Neutrophil (primary cell): Measurements from ENCODE around the gene BMPER.

Experiments
- H3K27ac ChIP-seq: fragments of 200-600 bp; sonication (generic); 2 replicates; pipeline ENCODE4 v1.5.1; 2016; ENCODE audit warnings: mild to moderate bottlenecking, moderate library complexity
- H3K27me3 ChIP-seq: fragments of 200-600 bp; sonication (generic); 2 replicates; pipeline ENCODE4 v1.6.0; 2016; ENCODE audit warnings: mild to moderate bottlenecking
- H3K36me3 ChIP-seq: fragments of 200-600 bp; sonication (generic); 2 replicates; pipeline ENCODE4 v1.5.1; 2017
- H3K4me1 ChIP-seq, 2 experiments: fragments of 200-600 bp in 1 of 2; sonication (generic) in 1 of 2; 1 replicate in 1 of 2; 2 replicates in 1 of 2; pipeline versions ENCODE4 v1.5.1 to v1.6.1; 2013 to 2016; ENCODE audit warnings: low read depth in 1 of 2, low read length in 1 of 2, mild to moderate bottlenecking in 1 of 2, moderate library complexity in 1 of 2; ENCODE audit not compliant: control insufficient read depth in 1 of 2, insufficient read depth in 1 of 2
- H3K4me3 ChIP-seq, 2 experiments: fragments of 200-600 bp in 1 of 2; sonication (generic) in 1 of 2; 1 replicate in 1 of 2; 2 replicates in 1 of 2; pipeline ENCODE4 v1.5.1; 2013 to 2016; ENCODE audit warnings: low read depth in 1 of 2, low read length in 1 of 2, mild to moderate bottlenecking in 1 of 2, moderate library complexity in 1 of 2
- H3K9me3 ChIP-seq: fragments of 200-600 bp; sonication (generic); 2 replicates; pipeline ENCODE4 v1.5.1; 2016
- CTCF ChIP-seq: fragments of 200-600 bp; sonication (generic); IDR thresholded peaks from 2 replicates; pipeline ENCODE4 v1.5.1; 2016; ENCODE audit warnings: antibody characterized with exemption

The BMPER gene

GRCh38 chr7:34153656-34154270 lies 248.4 kb downstream of the BMPER start:
- Histone ChIP-seq H3K27me3 (no peaks in the 10 kb centered on the region), H3K27ac (no peak overlapping the region), H3K36me3 (no peaks in the 10 kb centered on the region), H3K4me1 (no peaks in the 10 kb centered on the region), H3K4me3 (no peak overlapping the region), H3K9me3 (no peaks in the 10 kb centered on the region)
- TF ChIP-seq CTCF, result no peak

GRCh38 chr7:34155220-34155908 lies 250.0 kb downstream of the BMPER start:
- no peak for TF ChIP-seq CTCF
- Histone ChIP-seq H3K27ac (no peak overlapping the region), H3K4me3 (no peak overlapping the region), H3K27me3 (no peaks in the 10 kb centered on the region), H3K9me3 (no peaks in the 10 kb centered on the region), H3K36me3 (no peaks in the 10 kb centered on the region), H3K4me1 (no peaks in the 10 kb centered on the region)

GRCh38 chr7:34156336-34156735 lies 251.0 kb downstream of the BMPER start:
- Histone ChIP-seq H3K9me3 (no peaks in the 10 kb centered on the region), H3K27ac (no peak overlapping the region), H3K4me1 (no peaks in the 10 kb centered on the region), H3K27me3 (no peaks in the 10 kb centered on the region), H3K4me3 (no peak overlapping the region), H3K36me3 (no peaks in the 10 kb centered on the region)
- TF ChIP-seq CTCF, result no peak

- TF ChIP-seq CTCF, result no peak
- H3K27ac ChIP-seq, result no peak overlapping the region
- no peaks in the 10 kb centered on the region for H3K36me3 ChIP-seq
- no peak overlapping the region for H3K4me3 ChIP-seq
- no peaks in the 10 kb centered on the region for H3K9me3 ChIP-seq
- no peaks in the 10 kb centered on the region for H3K27me3 ChIP-seq
- no peaks in the 10 kb centered on the region for H3K4me1 ChIP-seq
Measured at GRCh38 chr7:34157137-34157536, 251.8 kb downstream of the BMPER start.

- Histone ChIP-seq H3K4me3 (no peak overlapping the region), H3K36me3 (no peaks in the 10 kb centered on the region), H3K9me3 (no peaks in the 10 kb centered on the region), H3K4me1 (no peaks in the 10 kb centered on the region), H3K27ac (no peak overlapping the region), H3K27me3 (no peaks in the 10 kb centered on the region)
- no peak for TF ChIP-seq CTCF
Measured at GRCh38 chr7:34158368-34159153, 253.2 kb downstream of the BMPER start.
